Fibroblast of skin of scalp (primary cell): Measurements from ENCODE around the gene SYNPR.
A peak's percentile ranks its signal among the peaks of the same experiment; 100 is the strongest.

ENCODE experiments used
- DNase-seq: peaks from one replicate; pipeline ENCODE4 v3.0.0-alpha.2; 2013

Gene SYNPR

GRCh38 chr3:63474828-63475518 lies 196.9 kb downstream of the SYNPR start:
- no peak for DNase-seq

- no peak for DNase-seq
Measured at GRCh38 chr3:63477494-63478129, 199.5 kb downstream of the SYNPR start.

GRCh38 chr3:63478990-63479660 lies 201.0 kb downstream of the SYNPR start:
- no peak for DNase-seq

GRCh38 chr3:63479661-63480035 lies 201.5 kb downstream of the SYNPR start:
- DNase-seq: no peak

GRCh38 chr3:63481627-63482026 lies 203.5 kb downstream of the SYNPR start:
- DNase-seq: no peak

GRCh38 chr3:63482341-63482740 lies 204.2 kb downstream of the SYNPR start:
- no peak for DNase-seq

GRCh38 chr3:63492464-63492863 lies 214.4 kb downstream of the SYNPR start:
- no peak for DNase-seq

- peak; percentile 27 for DNase-seq
Measured at GRCh38 chr3:63493101-63493500, 215.0 kb downstream of the SYNPR start.

- no peak for DNase-seq
Measured at GRCh38 chr3:63494646-63495045, 216.5 kb downstream of the SYNPR start.

- DNase-seq: no peak
Measured at GRCh38 chr3:63497641-63498040, 219.5 kb downstream of the SYNPR start.

GRCh38 chr3:63500196-63500595 lies 222.1 kb downstream of the SYNPR start:
- DNase-seq: no peak

GRCh38 chr3:63508305-63508704 lies 230.2 kb downstream of the SYNPR start:
- DNase-seq: no peak

GRCh38 chr3:63508771-63509170 lies 230.7 kb downstream of the SYNPR start:
- no peak for DNase-seq

GRCh38 chr3:63513791-63514190 lies 235.7 kb downstream of the SYNPR start:
- DNase-seq: no peak

GRCh38 chr3:63514678-63515077 lies 236.6 kb downstream of the SYNPR start:
- no peak for DNase-seq

- peak; percentile 38 for DNase-seq
Measured at GRCh38 chr3:63519426-63519825, 241.3 kb downstream of the SYNPR start.

GRCh38 chr3:63521657-63522056 lies 243.5 kb downstream of the SYNPR start:
- DNase-seq: no peak

GRCh38 chr3:63523100-63523499 lies 245.0 kb downstream of the SYNPR start:
- DNase-seq: peak; percentile 6

GRCh38 chr3:63528325-63529000 lies 250.4 kb downstream of the SYNPR start:
- DNase-seq: no peak

GRCh38 chr3:63532521-63532920 lies 254.4 kb downstream of the SYNPR start:
- DNase-seq: no peak

GRCh38 chr3:63538919-63539318 lies 260.8 kb downstream of the SYNPR start:
- no peak for DNase-seq

GRCh38 chr3:63555767-63556166 lies 277.7 kb downstream of the SYNPR start:
- no peak for DNase-seq

- DNase-seq: no peak
Measured at GRCh38 chr3:63556401-63556800, 278.3 kb downstream of the SYNPR start.
